Suprapubic skin (tissue), 4 donors: Measurements from ENCODE around the gene PFN1.

Source experiments
- POLR2A ChIP-seq, 2 donors: fragments of 450-650 bp; IDR thresholded peaks; one replicate each; pipeline ENCODE4 v1.6.1; 2017; ENCODE audit warnings: antibody characterized with exemption in 2 of 2, mild to moderate bottlenecking in 2 of 2, moderate library complexity in 2 of 2
- POLR2AphosphoS5 ChIP-seq, 3 donors: sonication (generic); formaldehyde crosslinking; IDR thresholded peaks; one replicate each; pipeline ENCODE4 v1.6.1; 2017; ENCODE audit warnings: antibody characterized with exemption in 3 of 3

DNA sequence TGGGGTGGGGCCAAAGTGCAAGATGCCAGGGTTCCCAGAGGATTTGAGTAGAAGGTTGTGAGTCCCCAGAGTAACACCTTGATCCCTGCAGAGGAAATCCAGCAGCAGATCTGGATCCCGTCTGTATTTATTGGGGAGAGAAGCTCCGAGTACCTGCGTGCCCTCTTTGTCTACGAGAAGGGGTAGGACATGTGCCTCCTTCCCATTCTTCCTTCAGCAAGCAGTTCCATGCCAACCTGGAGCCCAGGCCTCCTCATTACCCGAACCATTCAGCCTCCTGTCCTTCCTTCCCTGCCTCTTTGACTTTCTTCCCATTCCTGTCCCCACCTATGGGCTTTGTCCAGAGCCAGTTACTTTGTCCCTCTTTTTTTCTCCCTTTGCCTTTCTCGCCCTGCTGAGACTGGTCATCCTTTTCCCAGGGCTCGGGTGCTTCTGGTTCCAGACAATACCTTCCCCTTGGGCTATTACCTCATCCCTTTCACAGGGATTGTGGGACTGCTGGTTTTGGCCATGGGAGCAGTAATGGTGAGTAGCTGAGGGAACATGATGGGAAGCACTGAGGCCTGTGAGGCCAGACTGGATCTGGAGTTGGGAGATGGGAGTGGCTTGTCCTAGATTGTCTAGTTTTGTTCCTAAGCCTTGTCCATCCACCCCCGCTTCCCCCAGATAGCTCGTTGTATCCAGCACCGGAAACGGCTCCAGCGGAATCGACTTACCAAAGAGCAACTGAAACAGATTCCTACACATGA is 5.4 kb downstream of the PFN1 start:
- no peak for TF ChIP-seq POLR2A (IDR thresholded peaks at IDR 0.05)
- TF ChIP-seq POLR2AphosphoS5 (IDR thresholded peaks at IDR 0.05) = no peak
